MG63 (cell line): ENCODE results near the gene PPP1R3G. TPM values are rescaled to one million over a fixed set of nuclear protein-coding genes. Genes with fewer than 3 reads are reported as not detected.

Experiments
- DNase-seq: peaks from one replicate; pipeline ENCODE4 v3.0.0-alpha.2; 2020
- H3K27me3 ChIP-seq: fragments of 250-450 bp; sonication (Bioruptor Pico); 2 replicates; pipeline ENCODE4 v1.5.1; 2020; ENCODE audit warnings: mild to moderate bottlenecking, moderate library complexity
- H3K36me3 ChIP-seq: fragments of 250-450 bp; sonication (Bioruptor Pico); 2 replicates; pipeline ENCODE4 v1.5.1; 2020; ENCODE audit warnings: mild to moderate bottlenecking, moderate library complexity
- H3K4me3 ChIP-seq: fragments of 250-450 bp; sonication (Bioruptor Pico); 2 replicates; pipeline ENCODE4 v1.5.1; 2020; ENCODE audit warnings: mild to moderate bottlenecking, moderate library complexity
- H3K9me3 ChIP-seq: fragments of 250-450 bp; sonication (Bioruptor Pico); 2 replicates; pipeline ENCODE4 v1.5.1; 2020; ENCODE audit warnings: mild to moderate bottlenecking, moderate library complexity
- total RNA-seq: library from RNA; depleted of rRNA; stranded (reverse); fragments of >200 nt; shearing (Covaris generic); gene quantifications from 2 replicates; pipeline ENCODE4 v1.2.3, GENCODE V29; 2014; ENCODE audit warnings: low replicate concordance

PPP1R3G gene
- total RNA-seq, 1 experiment from 2014 or later = 0.16 TPM

DNA sequence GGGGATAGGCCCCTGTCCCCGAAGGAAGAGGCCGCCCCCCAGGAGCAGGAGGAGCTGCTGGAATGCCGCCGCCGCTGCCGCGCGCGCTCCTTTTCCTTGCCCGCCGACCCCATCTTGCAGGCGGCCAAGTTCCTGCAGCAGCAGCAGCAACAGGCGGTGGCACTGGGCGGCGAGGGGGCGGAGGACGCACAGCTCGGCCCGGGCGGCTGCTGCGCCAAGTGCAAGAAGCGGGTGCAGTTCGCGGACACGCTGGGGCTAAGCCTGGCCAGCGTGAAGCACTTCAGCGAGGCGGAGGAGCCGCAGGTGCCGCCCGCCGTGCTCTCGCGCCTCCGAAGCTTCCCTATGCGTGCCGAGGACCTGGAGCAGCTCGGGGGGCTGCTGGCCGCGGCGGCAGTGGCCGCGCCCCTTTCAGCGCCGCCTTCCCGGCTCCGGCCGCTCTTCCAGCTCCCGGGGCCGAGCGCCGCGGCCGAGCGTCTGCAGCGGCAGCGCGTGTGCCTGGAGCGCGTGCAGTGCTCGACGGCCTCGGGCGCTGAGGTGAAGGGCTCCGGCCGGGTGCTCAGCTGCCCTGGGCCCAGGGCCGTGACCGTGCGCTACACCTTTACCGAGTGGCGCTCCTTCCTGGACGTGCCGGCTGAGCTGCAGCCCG lies 630 bp downstream of the PPP1R3G start:
- DNase-seq = peak; percentile 39

GRCh38 chr6:5086294-5086890 lies 1.3 kb downstream of the PPP1R3G start:
- no peaks in the 10 kb centered on the region for H3K27me3 ChIP-seq
- no peak for DNase-seq
- no peaks in the 10 kb centered on the region for H3K9me3 ChIP-seq
- H3K36me3 ChIP-seq = no peaks in the 10 kb centered on the region
- H3K4me3 ChIP-seq = no peak overlapping the region

More for the DNA sequence above, 630 bp downstream of the PPP1R3G start:
- no peaks in the 10 kb centered on the region for H3K27me3 ChIP-seq
- no peaks in the 10 kb centered on the region for H3K9me3 ChIP-seq
- H3K4me3 ChIP-seq = peak overlapping the region; percentile 43
- H3K36me3 ChIP-seq = no peaks in the 10 kb centered on the region

- Histone ChIP-seq H3K36me3 (no peaks in the 10 kb centered on the region), H3K27me3 (no peaks in the 10 kb centered on the region), H3K9me3 (no peaks in the 10 kb centered on the region), H3K4me3 (no peak overlapping the region)
- no peak for DNase-seq
These were observed 2.2 kb downstream of the PPP1R3G start for GRCh38 chr6:5087389-5087788.

- Histone ChIP-seq H3K36me3 (no peaks in the 10 kb centered on the region), H3K27me3 (no peaks in the 10 kb centered on the region), H3K4me3 (no peak overlapping the region), H3K9me3 (no peaks in the 10 kb centered on the region)
- no peak for DNase-seq
These were observed 3.6 kb downstream of the PPP1R3G start for GRCh38 chr6:5088780-5089179.

- no peaks in the 10 kb centered on the region for H3K36me3 ChIP-seq
- H3K9me3 ChIP-seq = no peaks in the 10 kb centered on the region
- no peak overlapping the region for H3K4me3 ChIP-seq
- H3K27me3 ChIP-seq = no peaks in the 10 kb centered on the region
- DNase-seq = no peak
These were observed 4.6 kb downstream of the PPP1R3G start for GRCh38 chr6:5089481-5090438.

DNA sequence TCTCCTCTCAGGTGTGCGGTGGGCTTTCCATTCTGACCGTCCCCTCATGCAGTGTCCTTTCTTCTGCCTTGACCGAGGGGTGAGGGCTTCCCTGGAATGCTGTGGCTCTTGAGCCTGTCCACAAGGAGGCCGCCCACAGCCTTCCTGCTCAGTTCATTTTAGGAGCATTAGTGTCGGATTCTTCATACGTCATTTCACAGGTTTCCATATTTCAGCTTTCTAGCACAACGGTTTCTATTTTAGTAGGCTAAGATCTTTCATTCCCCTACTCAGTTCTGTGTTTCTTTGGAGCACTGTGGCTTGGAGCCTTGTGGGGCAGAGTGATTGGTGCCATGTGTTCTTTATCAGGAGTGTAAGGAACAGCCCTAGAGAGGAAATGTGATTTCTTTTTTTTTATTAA lies 5.5 kb downstream of the PPP1R3G start:
- Histone ChIP-seq H3K9me3 (no peaks in the 10 kb centered on the region), H3K4me3 (no peak overlapping the region), H3K36me3 (no peaks in the 10 kb centered on the region), H3K27me3 (no peaks in the 10 kb centered on the region)
- DNase-seq = no peak

DNA sequence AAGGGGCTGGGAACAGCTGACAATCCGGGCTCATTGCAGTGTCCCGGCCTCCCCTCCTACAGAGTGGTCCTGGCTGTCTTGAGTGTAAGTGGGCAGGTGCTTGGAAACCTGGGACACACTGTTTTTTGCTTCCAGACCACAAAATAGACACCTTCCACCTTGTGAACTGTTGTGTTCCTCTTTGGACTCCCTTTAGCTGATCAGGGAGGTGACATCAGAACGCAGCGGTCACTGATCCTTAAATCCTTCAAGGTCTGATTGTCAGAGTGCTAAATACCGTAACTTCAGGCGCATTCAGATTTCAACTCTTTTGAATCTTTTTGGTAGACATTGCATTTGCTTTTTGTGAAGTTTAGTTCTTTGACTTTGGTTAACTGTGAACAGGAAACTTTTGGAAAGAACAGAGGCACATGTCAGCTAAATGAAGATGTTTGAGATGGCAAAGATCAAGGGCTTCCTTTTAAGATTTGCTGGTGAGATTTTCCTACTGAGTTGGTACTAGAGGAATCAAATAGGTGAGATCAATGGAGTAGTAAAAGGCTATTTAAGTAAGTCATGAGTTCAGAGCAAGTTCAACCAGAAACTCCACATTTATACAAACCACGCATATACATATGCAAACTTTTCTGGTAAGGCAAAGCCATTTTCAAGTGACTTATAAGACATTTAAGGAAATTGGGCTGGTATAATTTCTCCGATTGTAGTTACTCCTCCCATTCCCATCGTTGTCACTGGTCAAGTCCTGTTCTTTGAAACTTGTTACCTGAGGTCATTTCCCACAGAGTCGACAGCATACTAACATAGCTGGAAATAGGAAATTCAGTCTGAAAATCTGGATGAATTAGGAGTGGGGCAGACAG lies 6.3 kb downstream of the PPP1R3G start:
- Histone ChIP-seq H3K27me3 (no peaks in the 10 kb centered on the region), H3K4me3 (no peak overlapping the region), H3K36me3 (no peaks in the 10 kb centered on the region), H3K9me3 (no peaks in the 10 kb centered on the region)
- no peak for DNase-seq

DNA sequence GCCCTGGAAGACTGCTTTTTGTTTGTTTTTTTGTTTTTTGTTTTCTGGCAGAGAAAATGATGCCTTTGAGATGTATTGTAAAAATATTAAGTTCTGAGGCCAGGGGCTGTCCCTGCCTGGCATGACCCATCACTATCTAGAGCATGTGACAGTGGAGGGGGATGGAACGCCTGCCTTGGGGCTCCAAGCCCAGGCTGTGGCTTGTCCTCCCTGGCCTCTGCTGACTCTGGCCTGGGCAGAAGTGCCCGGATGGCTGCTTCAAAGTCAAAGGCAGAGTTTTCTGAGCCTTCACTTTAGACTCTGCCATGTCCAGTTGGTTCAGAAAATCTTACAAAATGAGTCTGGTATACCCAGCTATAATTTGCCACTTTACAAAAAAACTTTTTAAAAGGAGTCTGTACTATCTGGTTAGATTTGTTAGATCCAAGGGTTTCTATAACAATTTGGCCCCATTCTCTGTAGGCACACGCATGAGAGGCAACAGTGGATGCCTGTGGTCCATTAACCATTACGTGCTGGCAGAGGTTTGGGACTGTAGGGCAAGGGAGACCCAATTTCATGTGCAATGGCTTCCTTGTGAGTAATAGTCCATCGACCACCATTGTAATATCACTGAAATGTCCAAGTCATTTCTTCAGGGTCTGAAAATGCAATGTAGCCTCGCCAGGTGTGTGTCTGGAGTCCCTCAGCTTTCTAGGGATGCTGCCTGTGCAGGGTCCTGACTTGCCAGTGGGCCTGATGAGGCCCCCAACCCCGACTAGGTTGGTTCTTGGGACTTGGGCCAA lies 8.3 kb downstream of the PPP1R3G start:
- no peaks in the 10 kb centered on the region for H3K27me3 ChIP-seq
- no peak overlapping the region for H3K4me3 ChIP-seq
- H3K9me3 ChIP-seq = no peaks in the 10 kb centered on the region
- no peak for DNase-seq
- H3K36me3 ChIP-seq = no peaks in the 10 kb centered on the region

DNA sequence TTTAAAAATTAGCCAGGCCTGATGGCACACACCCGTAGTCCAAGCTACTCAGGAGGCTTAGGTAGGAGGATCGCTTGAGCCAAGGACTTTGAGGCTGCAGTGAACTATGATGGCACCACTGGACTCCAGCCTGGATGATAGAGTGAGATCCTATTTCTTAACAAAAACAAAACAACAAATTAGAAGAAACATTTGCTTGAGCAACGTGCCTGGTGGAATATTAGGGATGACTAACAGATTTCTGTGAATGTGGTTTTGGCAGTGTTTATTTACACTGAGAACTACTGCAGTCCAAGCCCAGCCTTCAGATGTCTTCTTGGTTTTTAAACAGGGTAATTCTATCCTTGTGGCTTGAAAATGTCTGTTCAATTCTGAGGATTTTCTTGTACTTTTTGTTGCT lies 9.2 kb downstream of the PPP1R3G start:
- Histone ChIP-seq H3K36me3 (no peaks in the 10 kb centered on the region), H3K4me3 (no peak overlapping the region), H3K9me3 (no peaks in the 10 kb centered on the region), H3K27me3 (no peaks in the 10 kb centered on the region)
- peak; percentile 69 for DNase-seq

DNA sequence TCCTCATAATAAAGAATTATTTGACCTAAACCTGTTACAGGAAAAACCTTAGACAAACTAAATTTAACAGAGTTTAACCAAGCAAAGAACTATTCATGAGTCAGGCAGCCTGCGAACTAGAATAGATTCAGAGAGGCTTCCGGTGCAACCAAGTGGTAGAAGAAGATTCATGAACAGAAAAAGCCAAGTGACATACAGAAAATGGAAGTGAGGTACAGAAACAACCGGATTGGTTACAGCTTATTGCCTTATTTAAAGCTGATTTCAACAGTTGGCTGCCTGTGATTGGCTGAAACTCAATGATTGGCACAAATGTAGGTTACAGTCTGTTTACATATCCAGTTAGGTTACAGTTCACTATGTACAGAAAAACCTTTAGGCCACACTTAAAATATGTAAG lies 10.1 kb downstream of the PPP1R3G start:
- no peaks in the 10 kb centered on the region for H3K27me3 ChIP-seq
- H3K9me3 ChIP-seq = no peaks in the 10 kb centered on the region
- H3K4me3 ChIP-seq = no peak overlapping the region
- DNase-seq = peak; percentile 13
- H3K36me3 ChIP-seq = no peaks in the 10 kb centered on the region

- Histone ChIP-seq H3K9me3 (no peaks in the 10 kb centered on the region), H3K4me3 (no peak overlapping the region), H3K27me3 (no peaks in the 10 kb centered on the region), H3K36me3 (no peaks in the 10 kb centered on the region)
- no peak for DNase-seq
These were observed 11.3 kb downstream of the PPP1R3G start for GRCh38 chr6:5096482-5096881.

DNA sequence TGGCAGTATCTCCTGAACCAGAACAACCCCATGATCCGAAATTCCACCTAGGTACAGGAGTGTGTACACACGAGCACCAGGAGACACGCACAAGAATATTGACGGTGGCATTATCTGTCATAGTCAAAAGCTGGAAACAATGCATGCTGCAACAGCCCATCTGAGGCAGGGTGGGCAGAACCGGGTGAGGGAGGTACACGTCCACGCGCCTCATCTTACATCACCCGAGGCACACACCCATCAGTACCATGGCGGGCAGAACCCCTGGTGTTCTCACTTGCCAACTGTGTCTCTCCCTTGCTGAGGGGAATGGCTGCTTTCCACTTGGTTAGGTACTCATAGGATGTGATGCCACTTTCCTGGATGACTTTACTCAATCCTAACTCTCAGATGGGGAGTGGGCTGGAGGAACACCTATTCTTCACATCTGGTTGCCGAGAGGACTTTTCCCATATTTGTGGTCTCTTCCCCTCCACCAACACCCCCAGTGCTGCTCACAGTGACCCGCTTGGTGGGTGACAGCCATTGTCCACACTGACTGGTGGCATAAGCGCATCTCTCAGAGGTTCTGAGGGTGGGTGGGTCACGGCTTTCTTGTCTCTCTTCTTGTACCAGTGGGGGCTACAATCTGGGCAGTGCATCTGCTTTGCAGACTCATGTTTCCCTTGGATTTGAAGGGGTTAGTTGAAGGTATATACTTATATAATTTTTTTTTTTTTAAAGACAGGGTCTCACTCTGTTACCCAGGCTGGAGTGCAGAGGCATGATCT lies 13.5 kb downstream of the PPP1R3G start:
- no peak for DNase-seq
- Histone ChIP-seq H3K9me3 (no peaks in the 10 kb centered on the region), H3K27me3 (no peaks in the 10 kb centered on the region)

DNA sequence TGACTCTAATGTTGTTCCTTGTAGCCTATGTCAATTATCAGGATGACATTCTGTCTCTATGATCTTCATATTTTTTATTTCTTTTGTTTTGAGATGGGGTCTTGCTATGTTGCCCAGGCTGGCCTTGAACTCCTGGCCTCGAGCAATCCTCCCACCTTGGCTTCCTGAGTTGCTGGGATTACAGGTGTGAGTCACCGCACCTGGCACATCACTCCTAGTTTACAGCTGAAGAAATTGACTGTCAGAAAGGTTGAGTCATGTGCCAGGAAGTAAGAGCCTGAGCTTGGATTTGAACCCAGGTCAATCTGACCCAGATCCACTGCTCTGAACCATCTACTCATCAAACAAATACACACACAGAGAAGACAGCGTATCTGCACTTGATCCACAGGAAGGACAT lies 14.4 kb downstream of the PPP1R3G start:
- peak; percentile 21 for DNase-seq

More for the DNA sequence above, 13.5 kb downstream of the PPP1R3G start:
- Histone ChIP-seq H3K4me3 (no peak overlapping the region), H3K36me3 (no peaks in the 10 kb centered on the region)

DNA sequence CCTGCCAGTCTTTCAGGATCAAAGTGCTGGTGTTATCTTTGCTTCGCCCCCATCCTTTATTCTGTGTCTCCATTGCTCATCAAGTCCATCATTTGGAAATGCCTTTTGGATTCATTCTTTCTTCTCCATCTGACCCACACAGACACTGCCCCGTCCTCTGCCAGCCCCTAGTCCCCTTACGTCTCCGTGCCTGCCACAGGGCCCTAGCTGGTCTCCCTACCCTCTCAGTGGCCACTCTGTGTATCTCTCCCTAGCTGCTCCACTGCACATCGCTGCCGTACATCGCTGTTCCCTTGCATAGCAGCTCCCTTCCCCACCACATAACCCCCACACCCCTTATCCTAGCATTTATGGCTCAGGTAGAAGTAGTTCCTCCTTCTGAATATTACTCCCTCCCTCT lies 15.7 kb downstream of the PPP1R3G start:
- Histone ChIP-seq H3K4me3 (no peak overlapping the region), H3K36me3 (no peaks in the 10 kb centered on the region), H3K9me3 (no peaks in the 10 kb centered on the region), H3K27me3 (no peaks in the 10 kb centered on the region)
- DNase-seq = no peak

More for the DNA sequence above, 14.4 kb downstream of the PPP1R3G start:
- no peaks in the 10 kb centered on the region for H3K27me3 ChIP-seq
- H3K4me3 ChIP-seq = no peak overlapping the region
- H3K9me3 ChIP-seq = no peaks in the 10 kb centered on the region
- H3K36me3 ChIP-seq = no peaks in the 10 kb centered on the region

DNA sequence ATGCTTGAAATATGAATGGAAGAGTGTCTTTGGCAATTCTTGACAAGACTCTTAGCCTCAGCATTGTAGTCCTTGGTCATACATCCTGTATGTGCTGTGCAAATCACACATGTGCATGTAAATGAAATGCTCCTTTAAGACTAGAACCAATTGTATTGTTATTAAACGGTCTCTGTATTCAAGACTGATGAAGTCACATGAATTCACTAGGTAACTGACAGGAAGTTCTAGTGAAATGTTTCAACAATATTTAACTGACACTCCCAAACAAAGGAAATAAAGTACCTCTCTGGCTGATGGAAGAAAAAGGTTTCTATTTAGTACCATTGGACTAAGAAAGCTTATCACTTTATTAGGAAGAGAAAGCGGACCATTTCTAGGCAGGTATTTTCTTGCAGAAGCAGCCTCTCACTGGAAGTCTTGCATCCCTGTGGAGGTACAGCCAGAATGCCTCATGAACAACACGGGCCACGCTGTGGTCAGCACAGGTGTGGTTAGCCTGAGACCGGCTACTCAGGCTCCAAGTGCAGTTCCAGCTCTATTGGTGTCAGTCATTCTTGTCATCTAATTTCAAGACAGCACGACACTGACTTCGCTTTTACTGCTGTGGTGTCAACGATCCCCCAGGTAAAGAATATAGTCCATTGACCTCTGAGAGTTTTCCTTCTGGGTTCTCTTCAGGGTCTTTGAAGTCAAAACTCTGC lies 17.3 kb downstream of the PPP1R3G start:
- DNase-seq = no peak
- H3K9me3 ChIP-seq = no peaks in the 10 kb centered on the region
- H3K36me3 ChIP-seq = no peaks in the 10 kb centered on the region
- no peak overlapping the region for H3K4me3 ChIP-seq
- no peaks in the 10 kb centered on the region for H3K27me3 ChIP-seq
